H9 (cell line): ENCODE measurements around the gene HDDC2. TPM values are rescaled to one million over a fixed set of nuclear protein-coding genes. Genes with fewer than 3 reads are reported as not detected.

Source experiments
- DNase-seq: peaks from one replicate; pipeline ENCODE4 v3.0.0-alpha.2; 2017
- H2AFZ ChIP-seq: one replicate; pipeline ENCODE4 v1.6.1; 2013; ENCODE audit warnings: mild to moderate bottlenecking, low read length, control low read depth, moderate library complexity
- H2AK5ac ChIP-seq: 2 replicates; pipeline ENCODE4 v1.6.1; 2013; ENCODE audit warnings: low read length, control low read depth, mixed read lengths; ENCODE audit not compliant: insufficient read length
- H2BK120ac ChIP-seq: one replicate; pipeline ENCODE4 v1.6.1; 2013; ENCODE audit warnings: low read depth, mild to moderate bottlenecking, low read length, control low read depth, inconsistent platforms; ENCODE audit not compliant: poor library complexity, severe bottlenecking
- H2BK12ac ChIP-seq: 2 replicates; pipeline ENCODE4 v1.6.1; 2013; ENCODE audit warnings: low read length, control low read depth, mixed read lengths, low read depth; ENCODE audit not compliant: insufficient read length
- H2BK15ac ChIP-seq: 2 replicates; pipeline ENCODE4 v1.6.1; 2013; ENCODE audit warnings: low read depth, low read length, control low read depth
- H2BK20ac ChIP-seq: one replicate; pipeline ENCODE4 v1.6.1; 2013; ENCODE audit warnings: low read depth, mild to moderate bottlenecking, low read length, control low read depth, inconsistent platforms; ENCODE audit not compliant: poor library complexity, severe bottlenecking
- H2BK5ac ChIP-seq: 2 replicates; pipeline ENCODE4 v1.6.1; 2013; ENCODE audit warnings: low read length, control low read depth, mixed read lengths; ENCODE audit not compliant: insufficient read length
- H3K14ac ChIP-seq: 2 replicates; pipeline ENCODE4 v1.6.1; 2013; ENCODE audit warnings: low read length, control low read depth; ENCODE audit not compliant: insufficient read depth
- H3K18ac ChIP-seq: 2 replicates; pipeline ENCODE4 v1.6.1; 2013; ENCODE audit warnings: low read depth, mild to moderate bottlenecking, mixed read lengths, low read length, control low read depth; ENCODE audit not compliant: insufficient read length
- H3K23ac ChIP-seq: 2 replicates; pipeline ENCODE4 v1.6.1; 2013; ENCODE audit warnings: low read length, control low read depth, mixed read lengths, low read depth; ENCODE audit not compliant: insufficient read length
- H3K23me2 ChIP-seq: 2 replicates; pipeline ENCODE4 v1.6.1; 2013; ENCODE audit warnings: low read depth, mild to moderate bottlenecking, mixed read lengths, low read length, control low read depth; ENCODE audit not compliant: insufficient read length, poor library complexity, severe bottlenecking
- H3K27ac ChIP-seq: 2 replicates; pipeline ENCODE4 v1.5.1; 2013; ENCODE audit warnings: low read length, control low read depth, mixed read lengths, low read depth; ENCODE audit not compliant: insufficient read length
- H3K27me3 ChIP-seq: 2 replicates; pipeline ENCODE4 v1.6.1; 2013; ENCODE audit warnings: low read length, control low read depth, inconsistent platforms; ENCODE audit not compliant: insufficient read depth
- H3K4ac ChIP-seq: 2 replicates; pipeline ENCODE4 v1.6.1; 2013; ENCODE audit warnings: low read depth, mild to moderate bottlenecking, control low read depth, inconsistent platforms, low read length, moderate library complexity
- H3K4me1 ChIP-seq: 2 replicates; pipeline ENCODE4 v1.6.1; 2013; ENCODE audit warnings: low read length, control low read depth, inconsistent platforms; ENCODE audit not compliant: insufficient read depth
- H3K4me2 ChIP-seq: 2 replicates; pipeline ENCODE4 v1.6.1; 2013; ENCODE audit warnings: low read length, control low read depth, mixed read lengths; ENCODE audit not compliant: insufficient read length, insufficient read depth
- H3K56ac ChIP-seq: 2 replicates; pipeline ENCODE4 v1.6.1; 2013; ENCODE audit warnings: low read depth, mild to moderate bottlenecking, mixed read lengths, low read length, control low read depth; ENCODE audit not compliant: insufficient read length
- H3K79me1 ChIP-seq: 2 replicates; pipeline ENCODE4 v1.6.1; 2013; ENCODE audit warnings: low read depth, mild to moderate bottlenecking, moderate library complexity, low read length, control low read depth, inconsistent platforms; ENCODE audit not compliant: insufficient read depth, poor library complexity, severe bottlenecking
- H3K79me2 ChIP-seq: 2 replicates; pipeline ENCODE4 v1.6.1; 2013; ENCODE audit warnings: low read length, control low read depth, inconsistent platforms; ENCODE audit not compliant: insufficient read depth
- H3K9ac ChIP-seq: 2 replicates; pipeline ENCODE4 v1.6.1; 2013; ENCODE audit warnings: low read length, control low read depth, mixed read lengths; ENCODE audit not compliant: insufficient read length; ENCODE audit errors: extremely low read depth
- H3K9me3 ChIP-seq: one replicate; pipeline ENCODE4 v1.6.1; 2013; ENCODE audit warnings: low read depth, low read length, inconsistent platforms; ENCODE audit not compliant: control insufficient read depth
- H3T11ph ChIP-seq: one replicate; pipeline ENCODE4 v1.6.1; 2013; ENCODE audit warnings: mild to moderate bottlenecking, low read length, control low read depth, inconsistent platforms
- H4K20me1 ChIP-seq: one replicate; pipeline ENCODE4 v1.6.1; 2013; ENCODE audit not compliant: control insufficient read depth, insufficient read length, insufficient read depth
- H4K5ac ChIP-seq: 2 replicates; pipeline ENCODE4 v1.6.1; 2013; ENCODE audit warnings: low read depth, mild to moderate bottlenecking, mixed read lengths, low read length, control low read depth; ENCODE audit not compliant: insufficient read length
- H4K8ac ChIP-seq: replicated peaks from 2 replicates; pipeline ENCODE4 v1.6.1; 2013; ENCODE audit warnings: low read length, control low read depth, mixed read lengths, low read depth; ENCODE audit not compliant: insufficient read length
- H4K91ac ChIP-seq: 2 replicates; pipeline ENCODE4 v1.6.1; 2013; ENCODE audit warnings: low read depth, mild to moderate bottlenecking, moderate library complexity, mixed read lengths, low read length, control low read depth; ENCODE audit not compliant: insufficient read length
- H3K27ac Mint-ChIP-seq, 3 experiments: 2 replicates in 2 of 3; 3 replicates in 1 of 3; pipeline ENCODE4 v1.8.0; 2020 to 2021; ENCODE audit warnings: mixed read lengths in 3 of 3, mild to moderate bottlenecking in 1 of 3, moderate library complexity in 1 of 3
- H3K27me3 Mint-ChIP-seq: 2 replicates; pipeline ENCODE4 v1.8.0; 2021; ENCODE audit warnings: low read depth, mild to moderate bottlenecking, moderate library complexity, mixed read lengths
- H3K36me3 Mint-ChIP-seq, 3 experiments: 2 replicates in 2 of 3; 3 replicates in 1 of 3; pipeline ENCODE4 v1.8.0; 2020 to 2021; ENCODE audit warnings: low read depth in 3 of 3, mixed read lengths in 3 of 3; ENCODE audit not compliant: insufficient read depth in 1 of 3
- H3K4me1 Mint-ChIP-seq, 2 experiments: 2 replicates each; pipeline ENCODE4 v1.8.0; 2020; ENCODE audit warnings: mixed read lengths in 2 of 2
- H3K4me3 Mint-ChIP-seq, 2 experiments: 2 replicates in 1 of 2; 3 replicates in 1 of 2; pipeline ENCODE4 v1.8.0; 2020 to 2021; ENCODE audit warnings: mild to moderate bottlenecking in 2 of 2, mixed read lengths in 2 of 2, moderate library complexity in 1 of 2
- H3K9me3 Mint-ChIP-seq, 2 experiments: 2 replicates in 1 of 2; 3 replicates in 1 of 2; pipeline ENCODE4 v1.8.0; 2020; ENCODE audit warnings: mild to moderate bottlenecking in 2 of 2, mixed read lengths in 2 of 2, moderate library complexity in 1 of 2
- WGBS: extraction: QIAGEN DNeasy Blood & Tissue Kit; methylation state at CpG from one replicate; pipeline ENCODE4 v1.1.7; 2013; ENCODE audit warnings: missing lambda C conversion rate, low lambda C conversion rate, mixed read lengths; ENCODE audit not compliant: insufficient read length; ENCODE audit errors: extremely low coverage; 5-methylcytosine and 5-hydroxymethylcytosine counted together
- total RNA-seq: library from RNA; stranded (reverse); gene quantifications from 2 replicates; pipeline ENCODE4 v1.2.1, GENCODE V29; 2021
- TF ChIP-seq, protein P1 (sequence below): fragments of 200-600 bp; sonication (generic); conservative IDR thresholded peaks from 3 replicates; pipeline ENCODE4 v1.8.0; 2021; ENCODE audit warnings: antibody characterized with exemption, mild to moderate bottlenecking

Gene HDDC2
- total RNA-seq, 1 experiment from 2014 or later: 77.8 TPM

DNA sequence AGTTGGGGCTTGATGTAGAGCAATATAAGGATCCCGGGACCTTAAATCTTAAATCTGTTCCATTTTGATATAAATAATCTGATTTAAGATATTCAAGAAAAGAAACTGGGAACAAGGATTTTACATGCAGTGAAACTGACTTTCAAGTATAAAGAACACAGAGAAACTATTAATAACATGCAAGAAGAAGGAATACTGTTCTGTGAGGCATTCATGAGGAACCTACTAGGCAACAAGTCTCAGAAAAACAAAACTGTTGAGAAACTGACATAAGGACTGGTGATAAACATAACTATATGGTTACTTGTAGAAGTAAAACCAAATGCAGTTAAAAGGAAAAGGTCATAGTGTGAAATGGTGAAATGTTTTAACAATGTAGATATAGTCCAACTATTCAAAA lies 15.8 kb downstream of the HDDC2 start:
- Mint-ChIP-seq H3K4me1 (peaks cover 2 to 5% of the 10 kb centered on the region in 2 experiments), H3K36me3 (peaks cover 79 to 88% (median 80%) of the 10 kb centered on the region in 3 experiments), H3K9me3 (peaks cover 13 to 34% of the 10 kb centered on the region in 2 experiments), H3K4me3 (no peak overlapping the region), H3K27ac (no peak overlapping the region), H3K27me3 (no peaks in the 10 kb centered on the region)
- Histone ChIP-seq H3K79me1 (no peaks in the 10 kb centered on the region), H4K20me1 (no peaks in the 10 kb centered on the region), H2BK120ac (no peak overlapping the region), H3K4ac (no peak overlapping the region), H3K9ac (no peak overlapping the region), H2BK15ac (no peak overlapping the region), H3K4me1 (no peaks in the 10 kb centered on the region), H4K8ac (no peak overlapping the region), H2AFZ (no peak overlapping the region), H3K14ac (no peak overlapping the region), H3K79me2 (no peaks in the 10 kb centered on the region), H3K56ac (no peak overlapping the region), H3K9me3 (no peaks in the 10 kb centered on the region), H3K18ac (no peak overlapping the region), H3K23ac (no peak overlapping the region), H4K91ac (no peak overlapping the region), H2BK12ac (no peak overlapping the region), H3T11ph (no peak overlapping the region), H4K5ac (no peak overlapping the region), H2BK5ac (no peak overlapping the region), H3K4me2 (no peak overlapping the region), H3K23me2 (no peaks in the 10 kb centered on the region), H2BK20ac (no peak overlapping the region), H3K27ac (no peak overlapping the region), H2AK5ac (no peak overlapping the region), H3K27me3 (no peaks in the 10 kb centered on the region)
- WGBS: no CpG with 5 or more reads among the region's 1 CpG
- TF ChIP-seq, protein P1, sequence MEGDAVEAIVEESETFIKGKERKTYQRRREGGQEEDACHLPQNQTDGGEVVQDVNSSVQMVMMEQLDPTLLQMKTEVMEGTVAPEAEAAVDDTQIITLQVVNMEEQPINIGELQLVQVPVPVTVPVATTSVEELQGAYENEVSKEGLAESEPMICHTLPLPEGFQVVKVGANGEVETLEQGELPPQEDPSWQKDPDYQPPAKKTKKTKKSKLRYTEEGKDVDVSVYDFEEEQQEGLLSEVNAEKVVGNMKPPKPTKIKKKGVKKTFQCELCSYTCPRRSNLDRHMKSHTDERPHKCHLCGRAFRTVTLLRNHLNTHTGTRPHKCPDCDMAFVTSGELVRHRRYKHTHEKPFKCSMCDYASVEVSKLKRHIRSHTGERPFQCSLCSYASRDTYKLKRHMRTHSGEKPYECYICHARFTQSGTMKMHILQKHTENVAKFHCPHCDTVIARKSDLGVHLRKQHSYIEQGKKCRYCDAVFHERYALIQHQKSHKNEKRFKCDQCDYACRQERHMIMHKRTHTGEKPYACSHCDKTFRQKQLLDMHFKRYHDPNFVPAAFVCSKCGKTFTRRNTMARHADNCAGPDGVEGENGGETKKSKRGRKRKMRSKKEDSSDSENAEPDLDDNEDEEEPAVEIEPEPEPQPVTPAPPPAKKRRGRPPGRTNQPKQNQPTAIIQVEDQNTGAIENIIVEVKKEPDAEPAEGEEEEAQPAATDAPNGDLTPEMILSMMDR: no peak
- DNase-seq: no peak
